NCI-H2081 treated with DMSO at 0.1 percent for 48 hours (cell line): ENCODE data around the gene YIPF3.
"Not testable (repeated sequence)": the region's sequence is repeated elsewhere in the genome, so short reads cannot be mapped to it uniquely, and the experiment has no call there.

Experiments
- DNase-seq: peaks from one replicate; lab custom pipeline; 2025; lab: John Stamatoyannopoulos, UW

Gene YIPF3

GRCh38 chr6:43493230-43493629 lies 23.5 kb downstream of the YIPF3 start:
- DNase-seq = no peak

GRCh38 chr6:43492673-43493072 lies 24.1 kb downstream of the YIPF3 start:
- DNase-seq = no peak

- DNase-seq = no peak
Measured at GRCh38 chr6:43491750-43492661, 24.7 kb downstream of the YIPF3 start.

- DNase-seq = no peak
Measured at GRCh38 chr6:43490523-43490939, 26.2 kb downstream of the YIPF3 start.

- no peak for DNase-seq
Measured at GRCh38 chr6:43489277-43490072, 27.3 kb downstream of the YIPF3 start.

GRCh38 chr6:43488667-43489276 lies 28.0 kb downstream of the YIPF3 start:
- DNase-seq = no peak

- DNase-seq = no peak
Measured at GRCh38 chr6:43481591-43482236, 35.0 kb downstream of the YIPF3 start.

GRCh38 chr6:43481075-43481474 lies 35.7 kb downstream of the YIPF3 start:
- no peak for DNase-seq

- no peak for DNase-seq
Measured at GRCh38 chr6:43478008-43478372, 38.7 kb downstream of the YIPF3 start.

- DNase-seq = peak; percentile 53
Measured at GRCh38 chr6:43477235-43478007, 39.3 kb downstream of the YIPF3 start, which contains the start of gene TJAP1. Gene TJAP1, plus strand, starts transcription at chr6:43477570. Its CDS starts 21,432 bp downstream, at chr6:43499002.

GRCh38 chr6:43476746-43477145 lies 40.0 kb downstream of the YIPF3 start:
- DNase-seq = no peak

- DNase-seq = no peak
Measured at GRCh38 chr6:43475516-43475915, 41.2 kb downstream of the YIPF3 start.

GRCh38 chr6:43472515-43472914 lies 44.2 kb downstream of the YIPF3 start:
- no peak for DNase-seq

GRCh38 chr6:43471399-43471798 lies 45.3 kb downstream of the YIPF3 start:
- no peak for DNase-seq

- no peak for DNase-seq
Measured at GRCh38 chr6:43469947-43470346, 46.8 kb downstream of the YIPF3 start.

GRCh38 chr6:43468748-43469681 lies 47.7 kb downstream of the YIPF3 start:
- no peak for DNase-seq

GRCh38 chr6:43468240-43468639 lies 48.5 kb downstream of the YIPF3 start:
- no peak for DNase-seq

- DNase-seq = no peak
Measured at GRCh38 chr6:43467752-43468151, 49.0 kb downstream of the YIPF3 start.

GRCh38 chr6:43467265-43467664 lies 49.5 kb downstream of the YIPF3 start:
- not testable (repeated sequence) for DNase-seq

GRCh38 chr6:43465948-43466347 lies 50.8 kb downstream of the YIPF3 start:
- no peak for DNase-seq
